PC-3 (cell line): Measurements from ENCODE around the gene FAM168A.

ENCODE experiments used
- CTCF ChIP-seq: fragments of 300-600 bp; sonication (generic); conservative IDR thresholded peaks from 2 replicates; pipeline ENCODE4 v1.5.1; 2017; ENCODE audit warnings: antibody characterized with exemption, low read depth, mild to moderate bottlenecking, low read length
- EZH2 ChIP-seq: fragments of 300-600 bp; sonication (generic); IDR thresholded peaks from one replicate; pipeline ENCODE4 v1.6.1; 2017; ENCODE audit warnings: antibody characterized with exemption, mild to moderate bottlenecking, low read length; ENCODE audit not compliant: unreplicated experiment

GRCh38 chr11:73397468-73398131 is 200.3 kb downstream of the FAM168A start:
- no peak for TF ChIP-seq CTCF
- TF ChIP-seq EZH2: no peak
